ENCODE results near the gene MLEC. TPM values are rescaled to one million over a fixed set of nuclear protein-coding genes. Genes with fewer than 3 reads are reported as not detected.
A peak's percentile ranks its signal among the peaks of the same experiment; 100 is the strongest.

Gene MLEC
- total and polyA plus RNA-seq, 9 of the 15 experiments (the other 6 are each of a cell fraction or from before 2014, with no cell fraction given): 18.5 to 108 (median 57.8) TPM

DNA sequence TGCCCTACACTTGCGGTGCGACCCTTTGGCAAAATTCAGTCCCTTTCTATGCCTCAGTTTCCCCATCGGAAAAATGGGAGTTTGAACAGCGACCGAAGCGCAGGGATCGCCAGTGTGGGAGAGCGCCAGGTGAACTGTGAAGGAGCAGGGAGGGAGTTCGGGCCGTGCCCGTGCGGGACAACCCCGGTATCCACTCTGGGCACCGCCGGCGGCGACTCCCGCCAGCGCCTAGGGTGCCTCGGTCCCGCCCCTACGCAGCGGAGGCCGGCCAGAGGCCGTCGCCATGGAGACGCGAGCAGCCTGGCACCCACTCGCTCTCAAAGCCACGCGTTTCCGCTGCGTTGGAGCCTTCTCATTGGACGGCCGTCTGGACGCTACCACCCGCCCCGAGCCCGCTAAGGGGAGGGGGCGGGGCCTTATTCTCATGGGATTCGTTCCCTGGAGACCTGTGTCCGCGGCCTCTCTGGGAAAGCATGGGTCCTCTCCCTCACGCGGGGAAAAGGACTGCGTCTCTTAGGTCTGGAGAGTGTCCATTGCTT, 729 bp upstream of the MLEC start (continued):
- TF ChIP-seq, protein P1, sequence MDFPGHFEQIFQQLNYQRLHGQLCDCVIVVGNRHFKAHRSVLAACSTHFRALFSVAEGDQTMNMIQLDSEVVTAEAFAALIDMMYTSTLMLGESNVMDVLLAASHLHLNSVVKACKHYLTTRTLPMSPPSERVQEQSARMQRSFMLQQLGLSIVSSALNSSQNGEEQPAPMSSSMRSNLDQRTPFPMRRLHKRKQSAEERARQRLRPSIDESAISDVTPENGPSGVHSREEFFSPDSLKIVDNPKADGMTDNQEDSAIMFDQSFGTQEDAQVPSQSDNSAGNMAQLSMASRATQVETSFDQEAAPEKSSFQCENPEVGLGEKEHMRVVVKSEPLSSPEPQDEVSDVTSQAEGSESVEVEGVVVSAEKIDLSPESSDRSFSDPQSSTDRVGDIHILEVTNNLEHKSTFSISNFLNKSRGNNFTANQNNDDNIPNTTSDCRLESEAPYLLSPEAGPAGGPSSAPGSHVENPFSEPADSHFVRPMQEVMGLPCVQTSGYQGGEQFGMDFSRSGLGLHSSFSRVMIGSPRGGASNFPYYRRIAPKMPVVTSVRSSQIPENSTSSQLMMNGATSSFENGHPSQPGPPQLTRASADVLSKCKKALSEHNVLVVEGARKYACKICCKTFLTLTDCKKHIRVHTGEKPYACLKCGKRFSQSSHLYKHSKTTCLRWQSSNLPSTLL (IDR thresholded peaks at IDR 0.05): no peak
- TF ChIP-seq KHSRP (IDR thresholded peaks at IDR 0.05) (no peak), SP2 (IDR thresholded peaks at IDR 0.05; ENCODE audit: extremely low read depth, low read depth, low read length, poor library complexity, severe bottlenecking) (peak; percentile 38), GATA2 (CRISPR knock-in tag; IDR thresholded peaks at IDR 0.05) (no peak), KDM2B (CRISPR knock-in tag; IDR thresholded peaks at IDR 0.05) (no peak), PCBP2 (IDR thresholded peaks at IDR 0.05; ENCODE audit: low read depth, low read length, poor library complexity, severe bottlenecking) (no peak), ZNF212 (CRISPR knock-in tag; IDR thresholded peaks at IDR 0.05) (no peak), ZNF507 (tag; conservative IDR thresholded peaks at IDR 0.05) (no peak), ZBTB1 (CRISPR knock-in tag; IDR thresholded peaks at IDR 0.05; ENCODE audit: borderline replicate concordance, low read depth) (no peak), ARID1B (IDR thresholded peaks at IDR 0.05) (peak; percentile 10; the same call in 1 of the 2 replicates), ZSCAN29 (IDR thresholded peaks at IDR 0.05) (no peak), ZNF217 (CRISPR knock-in tag; IDR thresholded peaks at IDR 0.05) (no peak), ZNF121 (CRISPR knock-in tag; conservative IDR thresholded peaks at IDR 0.05) (no peak), ZNF408 (CRISPR knock-in tag; IDR thresholded peaks at IDR 0.05; ENCODE audit: low read depth) (no peak)
- TF ChIP-seq, protein P2, sequence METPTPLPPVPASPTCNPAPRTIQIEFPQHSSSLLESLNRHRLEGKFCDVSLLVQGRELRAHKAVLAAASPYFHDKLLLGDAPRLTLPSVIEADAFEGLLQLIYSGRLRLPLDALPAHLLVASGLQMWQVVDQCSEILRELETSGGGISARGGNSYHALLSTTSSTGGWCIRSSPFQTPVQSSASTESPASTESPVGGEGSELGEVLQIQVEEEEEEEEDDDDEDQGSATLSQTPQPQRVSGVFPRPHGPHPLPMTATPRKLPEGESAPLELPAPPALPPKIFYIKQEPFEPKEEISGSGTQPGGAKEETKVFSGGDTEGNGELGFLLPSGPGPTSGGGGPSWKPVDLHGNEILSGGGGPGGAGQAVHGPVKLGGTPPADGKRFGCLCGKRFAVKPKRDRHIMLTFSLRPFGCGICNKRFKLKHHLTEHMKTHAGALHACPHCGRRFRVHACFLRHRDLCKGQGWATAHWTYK (CRISPR knock-in tag; IDR thresholded peaks at IDR 0.05): 0 out of 2 replicates have a peak, but pooled peaks have one; percentile 43
- TF ChIP-seq, protein P3, sequence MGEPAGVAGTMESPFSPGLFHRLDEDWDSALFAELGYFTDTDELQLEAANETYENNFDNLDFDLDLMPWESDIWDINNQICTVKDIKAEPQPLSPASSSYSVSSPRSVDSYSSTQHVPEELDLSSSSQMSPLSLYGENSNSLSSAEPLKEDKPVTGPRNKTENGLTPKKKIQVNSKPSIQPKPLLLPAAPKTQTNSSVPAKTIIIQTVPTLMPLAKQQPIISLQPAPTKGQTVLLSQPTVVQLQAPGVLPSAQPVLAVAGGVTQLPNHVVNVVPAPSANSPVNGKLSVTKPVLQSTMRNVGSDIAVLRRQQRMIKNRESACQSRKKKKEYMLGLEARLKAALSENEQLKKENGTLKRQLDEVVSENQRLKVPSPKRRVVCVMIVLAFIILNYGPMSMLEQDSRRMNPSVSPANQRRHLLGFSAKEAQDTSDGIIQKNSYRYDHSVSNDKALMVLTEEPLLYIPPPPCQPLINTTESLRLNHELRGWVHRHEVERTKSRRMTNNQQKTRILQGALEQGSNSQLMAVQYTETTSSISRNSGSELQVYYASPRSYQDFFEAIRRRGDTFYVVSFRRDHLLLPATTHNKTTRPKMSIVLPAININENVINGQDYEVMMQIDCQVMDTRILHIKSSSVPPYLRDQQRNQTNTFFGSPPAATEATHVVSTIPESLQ (CRISPR knock-in tag; IDR thresholded peaks at IDR 0.05): no peak
- TF ChIP-seq, protein P4, sequence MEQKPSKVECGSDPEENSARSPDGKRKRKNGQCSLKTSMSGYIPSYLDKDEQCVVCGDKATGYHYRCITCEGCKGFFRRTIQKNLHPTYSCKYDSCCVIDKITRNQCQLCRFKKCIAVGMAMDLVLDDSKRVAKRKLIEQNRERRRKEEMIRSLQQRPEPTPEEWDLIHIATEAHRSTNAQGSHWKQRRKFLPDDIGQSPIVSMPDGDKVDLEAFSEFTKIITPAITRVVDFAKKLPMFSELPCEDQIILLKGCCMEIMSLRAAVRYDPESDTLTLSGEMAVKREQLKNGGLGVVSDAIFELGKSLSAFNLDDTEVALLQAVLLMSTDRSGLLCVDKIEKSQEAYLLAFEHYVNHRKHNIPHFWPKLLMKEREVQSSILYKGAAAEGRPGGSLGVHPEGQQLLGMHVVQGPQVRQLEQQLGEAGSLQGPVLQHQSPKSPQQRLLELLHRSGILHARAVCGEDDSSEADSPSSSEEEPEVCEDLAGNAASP (IDR thresholded peaks at IDR 0.05): no peak
- TF ChIP-seq, protein P5, sequence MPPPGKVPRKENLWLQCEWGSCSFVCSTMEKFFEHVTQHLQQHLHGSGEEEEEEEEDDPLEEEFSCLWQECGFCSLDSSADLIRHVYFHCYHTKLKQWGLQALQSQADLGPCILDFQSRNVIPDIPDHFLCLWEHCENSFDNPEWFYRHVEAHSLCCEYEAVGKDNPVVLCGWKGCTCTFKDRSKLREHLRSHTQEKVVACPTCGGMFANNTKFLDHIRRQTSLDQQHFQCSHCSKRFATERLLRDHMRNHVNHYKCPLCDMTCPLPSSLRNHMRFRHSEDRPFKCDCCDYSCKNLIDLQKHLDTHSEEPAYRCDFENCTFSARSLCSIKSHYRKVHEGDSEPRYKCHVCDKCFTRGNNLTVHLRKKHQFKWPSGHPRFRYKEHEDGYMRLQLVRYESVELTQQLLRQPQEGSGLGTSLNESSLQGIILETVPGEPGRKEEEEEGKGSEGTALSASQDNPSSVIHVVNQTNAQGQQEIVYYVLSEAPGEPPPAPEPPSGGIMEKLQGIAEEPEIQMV (tag; conservative IDR thresholded peaks at IDR 0.05; ENCODE audit: low read depth): no peak
- TF ChIP-seq, protein P6, sequence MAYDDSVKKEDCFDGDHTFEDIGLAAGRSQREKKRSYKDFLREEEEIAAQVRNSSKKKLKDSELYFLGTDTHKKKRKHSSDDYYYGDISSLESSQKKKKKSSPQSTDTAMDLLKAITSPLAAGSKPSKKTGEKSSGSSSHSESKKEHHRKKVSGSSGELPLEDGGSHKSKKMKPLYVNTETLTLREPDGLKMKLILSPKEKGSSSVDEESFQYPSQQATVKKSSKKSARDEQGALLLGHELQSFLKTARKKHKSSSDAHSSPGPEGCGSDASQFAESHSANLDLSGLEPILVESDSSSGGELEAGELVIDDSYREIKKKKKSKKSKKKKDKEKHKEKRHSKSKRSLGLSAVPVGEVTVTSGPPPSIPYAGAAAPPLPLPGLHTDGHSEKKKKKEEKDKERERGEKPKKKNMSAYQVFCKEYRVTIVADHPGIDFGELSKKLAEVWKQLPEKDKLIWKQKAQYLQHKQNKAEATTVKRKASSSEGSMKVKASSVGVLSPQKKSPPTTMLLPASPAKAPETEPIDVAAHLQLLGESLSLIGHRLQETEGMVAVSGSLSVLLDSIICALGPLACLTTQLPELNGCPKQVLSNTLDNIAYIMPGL (CRISPR knock-in tag; IDR thresholded peaks at IDR 0.05): no peak
